CD4-positive, alpha-beta T cell treated with Interleukin-4 for 1 hour (primary cell): ENCODE data around the gene CACNA1G.

Experiments used
- DNase-seq, 2 donors: peaks; one replicate each; pipeline ENCODE4 v3.0.0-alpha.2; 2020 to 2022

Gene CACNA1G

GRCh38 chr17:50618300-50618699, 57.8 kb downstream of the CACNA1G start:
- DNase-seq: no peak

- DNase-seq: peak in 1 of 2 donors; percentile 43
Observed at GRCh38 chr17:50618941-50619340, 58.4 kb downstream of the CACNA1G start.

GRCh38 chr17:50619489-50619888, 59.0 kb downstream of the CACNA1G start:
- no peak for DNase-seq

GRCh38 chr17:50620237-50620636, 59.7 kb downstream of the CACNA1G start:
- DNase-seq: no peak

GRCh38 chr17:50620858-50621257, 60.3 kb downstream of the CACNA1G start:
- DNase-seq: no peak

- peak in 1 of 2 donors; percentile 25 for DNase-seq
Observed at GRCh38 chr17:50621574-50622031, 61.1 kb downstream of the CACNA1G start.

- DNase-seq: no peak
Observed at GRCh38 chr17:50624321-50624934, 63.9 kb downstream of the CACNA1G start.

- no peak for DNase-seq
Observed at GRCh38 chr17:50625032-50625871, 64.7 kb downstream of the CACNA1G start.

GRCh38 chr17:50626037-50626574, 65.6 kb downstream of the CACNA1G start:
- peak; percentile 58 to 70 for DNase-seq

- no peak for DNase-seq
Observed at GRCh38 chr17:50627036-50627781, 66.7 kb downstream of the CACNA1G start.

GRCh38 chr17:50627782-50628601, 67.5 kb downstream of the CACNA1G start:
- DNase-seq: no peak

- DNase-seq: no peak
Observed at GRCh38 chr17:50629902-50630301, 69.4 kb downstream of the CACNA1G start.

- DNase-seq: peak; percentile 39 to 50
Observed at GRCh38 chr17:50630524-50631194, 70.1 kb downstream of the CACNA1G start.

GRCh38 chr17:50631195-50631907, 70.8 kb downstream of the CACNA1G start:
- DNase-seq: no peak

- no peak for DNase-seq
Observed at GRCh38 chr17:50631908-50632571, 71.5 kb downstream of the CACNA1G start.

- DNase-seq: no peak
Observed at GRCh38 chr17:50632637-50633036, 72.1 kb downstream of the CACNA1G start.

GRCh38 chr17:50633683-50634082, 73.2 kb downstream of the CACNA1G start:
- no peak for DNase-seq

- DNase-seq: no peak
Observed at GRCh38 chr17:50634224-50634914, 73.9 kb downstream of the CACNA1G start, which contains the start of gene ABCC3. Gene ABCC3, plus strand, starts transcription at chr17:50634881. Its CDS starts 56 bp downstream, at chr17:50634937.

GRCh38 chr17:50634915-50635731, 74.6 kb downstream of the CACNA1G start:
- DNase-seq: no peak
